Endothelial cell of umbilical vein (primary cell): Measurements from ENCODE around the gene ADARB2. TPM values are rescaled to one million over a fixed set of nuclear protein-coding genes. Genes with fewer than 3 reads are reported as not detected.

Source experiments
- BruUV-seq: library from RNA; stranded (reverse); fragments of 400-500 nt; replicated peaks from 2 replicates; lab custom pipeline; 2021; lab: Mats Ljungman, UMichigan
- CTCF ChIA-PET: fragments of 300-600, 350-600 bp; sonication (Branson Sonifier 250); formaldehyde crosslinking; loops from one replicate; lab custom pipeline; 2021; ENCODE audit warnings: antibody characterized with exemption, inconsistent platforms; lab: Charles Lee
- POLR2A ChIA-PET: fragments of 300-600, 350-600 bp; sonication (Branson Sonifier 250); formaldehyde crosslinking; loops from one replicate; lab custom pipeline; 2021; ENCODE audit warnings: antibody characterized with exemption, inconsistent platforms; lab: Charles Lee
- DNase-seq: peaks from one replicate; pipeline ENCODE4 v3.0.0-alpha.2; 2011; ENCODE audit warnings: low read depth, low spot score
- FAIRE-seq: peaks from 2 replicates; lab custom pipeline; 2011; peaks lifted over from hg19 to GRCh38; lab: Jason Lieb, UNC
- H2AFZ ChIP-seq: 2 replicates; pipeline ENCODE4 v1.6.0; 2012; ENCODE audit warnings: low read depth, low read length, control low read depth, inconsistent platforms
- H3K27ac ChIP-seq: 2 replicates; pipeline ENCODE4 v1.5.1; 2011; ENCODE audit warnings: low read depth, mild to moderate bottlenecking, control low read depth, low read length, moderate library complexity; ENCODE audit not compliant: insufficient read depth
- H3K27me3 ChIP-seq, 2 experiments: 2 replicates each; pipeline versions ENCODE4 v1.6.0 to v1.6.1; 2011; ENCODE audit warnings: low read length in 2 of 2, mixed read lengths in 1 of 2; ENCODE audit not compliant: control insufficient read depth in 2 of 2, insufficient read depth in 2 of 2
- H3K36me3 ChIP-seq, 2 experiments: 2 replicates in 1 of 2; 3 replicates in 1 of 2; pipeline ENCODE4 v1.5.1; 2011; ENCODE audit warnings: low read length in 2 of 2, mild to moderate bottlenecking in 1 of 2, moderate library complexity in 1 of 2; ENCODE audit not compliant: control insufficient read depth in 2 of 2, insufficient read depth in 2 of 2; ENCODE audit errors: extremely low read depth in 1 of 2
- H3K4me1 ChIP-seq: 3 replicates; pipeline ENCODE4 v1.5.1; 2011; ENCODE audit warnings: mild to moderate bottlenecking, low read length; ENCODE audit not compliant: control insufficient read depth, insufficient read depth; ENCODE audit errors: extremely low read depth
- H3K4me2 ChIP-seq: 2 replicates; pipeline ENCODE4 v1.6.1; 2011; ENCODE audit warnings: low read length, control low read depth, mixed read lengths; ENCODE audit not compliant: insufficient read depth
- H3K4me3 ChIP-seq, 3 experiments: fragments of 200-600 bp in 1 of 3; sonication (generic), shearing (Covaris generic) in 1 of 3; replicated peaks in 1 of 3; 2 replicates each; pipeline ENCODE4 v1.5.1; 2011 to 2016; ENCODE audit warnings: control low read depth in 3 of 3, low read length in 3 of 3, mild to moderate bottlenecking in 2 of 3, inconsistent platforms in 1 of 3, low read depth in 1 of 3, moderate library complexity in 1 of 3; ENCODE audit not compliant: insufficient read depth in 1 of 3
- H3K79me2 ChIP-seq: 2 replicates; pipeline ENCODE4 v1.6.0; 2012; ENCODE audit warnings: low read length, inconsistent platforms; ENCODE audit not compliant: control insufficient read depth, insufficient read depth
- H3K9ac ChIP-seq: replicated peaks from 2 replicates; pipeline ENCODE3; 2011; ENCODE audit warnings: low read length, control low read depth; ENCODE audit not compliant: insufficient read depth; ENCODE audit errors: extremely low read depth
- H3K9me1 ChIP-seq: replicated peaks from 3 replicates; pipeline ENCODE4 v1.6.0; 2011; ENCODE audit warnings: mild to moderate bottlenecking, low read length; ENCODE audit not compliant: control insufficient read depth, insufficient read depth; ENCODE audit errors: extremely low read depth
- H3K9me3 ChIP-seq: replicated peaks from 2 replicates; pipeline ENCODE4 v1.5.1; 2012; ENCODE audit warnings: low read length, inconsistent platforms; ENCODE audit not compliant: control insufficient read depth, insufficient read depth
- H4K20me1 ChIP-seq: replicated peaks from 2 replicates; pipeline ENCODE3; 2011; ENCODE audit warnings: mild to moderate bottlenecking, low read length; ENCODE audit not compliant: control insufficient read depth, insufficient read depth; ENCODE audit errors: extremely low read depth
- CTCF ChIP-seq, 2 donors: IDR thresholded peaks; 1 replicate in 1 of 2; 2 replicates in 1 of 2; pipeline ENCODE4 v1.5.1; 2011; ENCODE audit warnings: low read length in 2 of 2, mild to moderate bottlenecking in 2 of 2, moderate library complexity in 2 of 2, control low read depth in 1 of 2, inconsistent platforms in 1 of 2, low read depth in 1 of 2; ENCODE audit not compliant: insufficient read depth in 1 of 2; ENCODE audit errors: extremely low read depth in 1 of 2
- EZH2 ChIP-seq: IDR thresholded peaks from 2 replicates; pipeline ENCODE4 v1.6.1; 2012; ENCODE audit warnings: borderline replicate concordance, low read depth, mild to moderate bottlenecking, moderate library complexity, low read length, inconsistent platforms; ENCODE audit not compliant: severe bottlenecking
- FOS ChIP-seq: IDR thresholded peaks from 2 replicates; pipeline ENCODE4 v1.6.1; 2011; ENCODE audit warnings: mild to moderate bottlenecking, low read length, moderate library complexity, borderline replicate concordance; ENCODE audit not compliant: insufficient read depth
- GATA2 ChIP-seq: IDR thresholded peaks from 2 replicates; pipeline ENCODE4 v1.7.0; 2011; ENCODE audit warnings: low read depth, mild to moderate bottlenecking, moderate library complexity, mixed read lengths, low read length; ENCODE audit not compliant: insufficient read length, insufficient read depth
- JUN ChIP-seq: IDR thresholded peaks from 2 replicates; pipeline ENCODE4 v1.6.1; 2011; ENCODE audit warnings: borderline replicate concordance, low read depth; ENCODE audit not compliant: insufficient read length, insufficient read depth
- MAX ChIP-seq: IDR thresholded peaks from 2 replicates; pipeline ENCODE4 v1.6.1; 2011; ENCODE audit not compliant: insufficient read depth, insufficient read length
- MYC ChIP-seq: IDR thresholded peaks from one replicate; pipeline ENCODE4 v1.6.1; 2011; ENCODE audit warnings: mild to moderate bottlenecking, low read depth, low read length
- POLR2A ChIP-seq: IDR thresholded peaks from 2 replicates; pipeline ENCODE4 v1.6.1; 2012; ENCODE audit warnings: low read depth, mild to moderate bottlenecking, control low read depth, low read length
- POLR2AphosphoS5 ChIP-seq: IDR thresholded peaks from 2 replicates; pipeline ENCODE4 v1.6.1; 2012; ENCODE audit warnings: low read depth, mild to moderate bottlenecking, control low read depth, low read length, moderate library complexity; ENCODE audit not compliant: insufficient read depth
- dilution Hi-C: fragments of 300-500 bp; cut with MboI; formaldehyde crosslinking; loops from one replicate; pipeline ENCODE4 v1.15.0; 2019; ENCODE audit warnings: low sequenced_read_pairs; ENCODE audit not compliant: extremely low pct_ligation_motif_present
- intact Hi-C: fragments of 100-400 bp; cut with micrococcal nuclease; formaldehyde crosslinking; loops from one replicate; pipeline ENCODE4 v1.10.0; 2022
- polyA plus RNA-seq, 4 experiments: library from polyadenylated mRNA; depleted of rRNA in 3 of 4; stranded (reverse) in 3 of 4; unstranded in 1 of 4; fragments of >200 nt; gene quantifications; 2 replicates each; pipeline versions ENCODE4 v1.2.1 to v1.2.3, GENCODE V29; 2011 to 2012; ENCODE audit warnings: missing spikeins in 1 of 4
- total RNA-seq: library from RNA; stranded (reverse); gene quantifications from 2 replicates; pipeline ENCODE4 v1.2.3, GENCODE V29; 2021

The ADARB2 gene
- total and polyA plus RNA-seq, 2 donors (not counting 3 experiments of a cell fraction or from before 2014, with no cell fraction given) = not detected

DNA sequence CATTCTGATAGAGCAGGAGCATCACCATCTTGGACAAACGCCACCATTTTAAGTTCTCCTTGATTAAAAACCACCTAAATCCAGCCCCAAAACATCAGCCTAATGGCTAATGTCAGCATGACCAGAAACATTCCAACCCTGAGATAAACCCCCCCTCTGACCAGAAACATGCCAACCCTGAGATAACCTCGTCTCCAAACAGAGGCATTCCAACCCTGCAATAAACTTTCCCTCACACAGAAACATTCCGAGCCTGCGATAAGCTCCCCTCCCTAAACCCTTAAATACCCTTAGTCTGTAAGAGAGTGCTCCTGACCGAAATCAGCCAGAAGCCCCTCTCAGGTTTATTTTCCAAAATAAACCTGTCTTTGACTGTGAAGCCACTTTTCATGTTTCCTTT, 76.5 kb downstream of the ADARB2 start:
- Histone ChIP-seq H3K4me2 (no peak overlapping the region), H3K4me1 (no peaks in the 10 kb centered on the region), H3K9me1 (no peaks in the 10 kb centered on the region), H3K79me2 (no peaks in the 10 kb centered on the region), H3K27me3 (no peaks in the 10 kb centered on the region), H3K9ac (no peak overlapping the region), H2AFZ (no peak overlapping the region), H3K36me3 (no peaks in the 10 kb centered on the region), H3K27ac (no peak overlapping the region), H3K4me3 (no peak overlapping the region), H4K20me1 (no peaks in the 10 kb centered on the region), H3K9me3 (peaks cover 8% of the 10 kb centered on the region)
- ChIA-PET CTCF (no interaction called here), POLR2A (no interaction called here)
- no TSS peak for BruUV-seq
- dilution Hi-C loops (no loop called here), intact Hi-C loops (no loop called here)
- TF ChIP-seq MAX = no peak
- TF ChIP-seq GATA2 = no peak
- no peak for TF ChIP-seq POLR2AphosphoS5
- no peak for TF ChIP-seq POLR2A
- no peak for TF ChIP-seq EZH2
- no peak for TF ChIP-seq FOS
- no peak for TF ChIP-seq MYC
- no peak for TF ChIP-seq CTCF (IDR thresholded peaks at IDR 0.05; ENCODE audit: extremely low read depth in 1 of 2, insufficient read depth in 1 of 2, low read depth in 1 of 2, low read length in 2 of 2)
- no peak for TF ChIP-seq JUN
- FAIRE-seq (no peak), DNase-seq (no peak)
